GM20000 (cell line): ENCODE measurements around the gene EIF6.

Experiments used
- DNase-seq: peaks from one replicate; pipeline ENCODE4 v3.0.0; 2012; ENCODE audit warnings: low spot score
- CTCF ChIP-seq: IDR thresholded peaks from 2 replicates; pipeline ENCODE4 v1.5.1; 2012; ENCODE audit warnings: mild to moderate bottlenecking, control low read depth; ENCODE audit errors: extremely low read depth, missing control alignments

The EIF6 gene

DNA sequence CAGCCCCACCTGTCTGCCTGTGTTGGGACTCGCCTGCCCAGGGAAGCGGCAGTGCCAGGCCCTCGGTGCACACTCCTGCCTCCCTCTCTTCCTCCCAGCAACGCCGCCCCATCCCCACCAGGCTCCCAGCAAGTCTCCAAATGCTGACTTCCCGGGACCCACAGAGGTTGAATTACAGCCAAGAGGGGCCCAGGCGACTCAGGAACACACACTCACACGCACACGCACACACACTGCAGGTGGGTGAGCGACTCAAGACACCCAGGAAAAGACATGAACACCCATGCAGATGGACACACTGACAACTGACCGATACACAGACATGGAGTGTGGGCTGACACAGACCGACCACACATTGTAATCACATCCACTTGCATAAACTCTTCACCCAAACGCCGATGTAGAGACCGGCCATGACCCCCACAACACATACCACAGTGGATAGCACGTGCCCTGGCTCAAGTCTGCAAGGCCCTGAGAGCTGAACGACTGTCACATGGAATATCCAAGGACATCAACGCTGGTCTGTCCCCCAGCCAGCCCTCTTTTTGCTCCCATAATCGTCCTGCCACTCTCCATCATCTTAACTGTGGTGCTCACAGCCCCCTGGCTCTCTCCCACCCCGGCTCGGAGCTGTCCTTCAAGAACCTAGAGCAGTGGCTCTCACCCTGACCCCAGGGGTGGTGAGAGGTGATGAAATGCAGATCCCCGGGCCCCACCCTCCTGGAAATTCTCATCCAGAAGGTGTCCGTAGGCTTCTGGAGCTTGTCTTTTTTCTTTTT lies 8.1 kb upstream of the EIF6 start:
- DNase-seq, result no peak
- no peak for TF ChIP-seq CTCF

- no peak for TF ChIP-seq CTCF
- no peak for DNase-seq
These were observed 7.3 kb upstream of the EIF6 start, which contains the start of gene FAM83C for GRCh38 chr20:35291654-35292503. Gene FAM83C, minus strand, starts transcription at chr20:35292425. Its CDS starts 121 bp downstream, at chr20:35292304.

GRCh38 chr20:35290887-35291417 lies 6.4 kb upstream of the EIF6 start:
- no peak for TF ChIP-seq CTCF
- no peak for DNase-seq

GRCh38 chr20:35290186-35290886 lies 5.8 kb upstream of the EIF6 start:
- no peak for DNase-seq
- TF ChIP-seq CTCF, result no peak

- DNase-seq, result no peak
- TF ChIP-seq CTCF, result no peak
These were observed 3.9 kb upstream of the EIF6 start for GRCh38 chr20:35288325-35289060.

DNA sequence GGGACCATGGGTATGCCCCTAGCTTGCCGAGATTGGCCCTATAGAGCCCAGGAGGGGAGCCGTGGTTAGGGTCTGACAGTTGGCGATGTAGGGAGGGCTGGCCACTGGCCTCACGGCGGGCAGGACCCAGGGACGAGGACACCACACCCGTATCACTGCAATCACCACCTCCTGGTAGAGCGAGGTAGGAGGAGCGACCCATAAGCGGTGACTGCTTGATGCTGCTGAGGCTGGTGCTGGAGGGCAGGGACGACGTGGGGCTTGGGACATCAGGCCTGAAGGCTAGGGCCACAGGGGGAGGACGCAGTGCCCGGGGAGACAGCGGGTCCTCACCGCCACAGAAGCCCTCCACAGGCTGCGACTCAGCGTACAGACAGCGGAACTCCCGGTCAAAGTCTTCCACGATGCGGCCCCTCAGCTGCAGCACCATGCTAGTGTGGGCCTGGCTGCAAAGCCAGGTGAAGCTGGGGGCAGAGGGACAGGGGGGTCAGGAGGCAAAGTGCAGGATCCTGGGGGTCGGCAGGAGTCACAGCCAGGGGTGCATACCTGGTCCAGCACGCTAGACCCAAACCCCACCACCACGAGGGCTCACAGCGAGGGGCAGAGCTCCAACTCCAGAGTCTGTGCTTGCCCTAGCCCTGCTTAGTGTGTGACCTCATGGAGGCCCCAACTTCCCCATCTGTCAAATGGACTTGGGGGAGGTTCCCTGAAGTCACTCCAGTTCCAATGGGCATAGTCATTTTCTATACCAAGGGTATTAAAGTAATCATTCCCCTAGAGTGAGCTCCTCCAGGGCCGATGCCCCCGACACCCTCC lies 3.1 kb upstream of the EIF6 start:
- TF ChIP-seq CTCF, result no peak
- DNase-seq, result no peak
